ENCODE results near the gene MTARC2. TPM values are rescaled to one million over a fixed set of nuclear protein-coding genes. Genes with fewer than 3 reads are reported as not detected.

Gene MTARC2
- total and polyA plus RNA-seq, 2 donors (not counting 1 experiment from before 2014, with no cell fraction given) = 16.3 to 22.6 TPM

GRCh38 chr1:220705782-220706181 lies 42.3 kb upstream of the MTARC2 start:
- Mint-ChIP-seq H3K9me3 (ENCODE audit: insufficient read depth) (no peaks in the 10 kb centered on the region), H3K4me3 (no peak overlapping the region), H3K27me3 (no peaks in the 10 kb centered on the region), H3K27ac (no peak overlapping the region), H3K4me1 (peaks cover 38% of the 10 kb centered on the region)
- H3K27ac ChIP-seq (ENCODE audit: low read length in 2 of 2) = no peak overlapping the region
- TF ChIP-seq CTCF (IDR thresholded peaks at IDR 0.05) = no peak
- TF ChIP-seq EZH2 (IDR thresholded peaks at IDR 0.05; ENCODE audit: borderline replicate concordance, insufficient read depth, low read depth, low read length, poor library complexity, severe bottlenecking) = no peak
- ChIA-PET POLR2A (no interaction called here), CTCF (no interaction called here)
- 89% methylated on average over 7 of the region's 7 CpGs for WGBS (ENCODE audit: insufficient coverage)
- intact Hi-C loops (cut with micrococcal nuclease) = no loop called here
- ATAC-seq (ENCODE audit: low read depth) (no peak), DNase-seq (no peak)
- no peaks in the 10 kb centered on the region for H4K20me1 ChIP-seq (ENCODE audit: control insufficient read depth, insufficient read depth, low read length, poor library complexity, severe bottlenecking)
- no peak overlapping the region for H2AFZ ChIP-seq (ENCODE audit: insufficient read depth, low read depth, low read length, poor library complexity, severe bottlenecking)
- no peaks in the 10 kb centered on the region for H3K36me3 ChIP-seq (replicated peaks in 1 of 2; ENCODE audit: control extremely low read depth in 1 of 2, control insufficient read depth in 1 of 2, extremely low read depth in 1 of 2, insufficient read depth in 2 of 2, low read length in 1 of 2)
- peaks cover 22 to 32% of the 10 kb centered on the region in 2 donors for H3K4me1 ChIP-seq (ENCODE audit: control insufficient read depth in 2 of 2, insufficient read depth in 2 of 2, low read length in 2 of 2)
- H3K27me3 ChIP-seq (replicated peaks in 1 of 4; ENCODE audit: control extremely low read depth in 1 of 4, control insufficient read depth in 3 of 4, insufficient read depth in 4 of 4, low read length in 3 of 4) = no peaks in the 10 kb centered on the region
- H3K9ac ChIP-seq (ENCODE audit: low read length) = no peak overlapping the region
- H3K79me2 ChIP-seq (ENCODE audit: control insufficient read depth, insufficient read depth, low read length) = no peaks in the 10 kb centered on the region
- no peak overlapping the region for H3K4me2 ChIP-seq (replicated peaks; ENCODE audit: low read depth, low read length, poor library complexity, severe bottlenecking)
- H3K9me3 ChIP-seq (ENCODE audit: control extremely low read depth in 1 of 3, control insufficient read depth in 2 of 3, insufficient read depth in 1 of 3, low read length in 2 of 3) = peaks cover 0 to 9% (median 0%) of the 10 kb centered on the region in 3 donors
- H3K4me3 ChIP-seq (ENCODE audit: control extremely low read depth in 1 of 5, extremely low read depth in 1 of 5, insufficient read depth in 1 of 5, low read depth in 2 of 5, low read length in 4 of 5) = no peak overlapping the region

- CTCF ChIA-PET = no interaction called here
- no peaks in the 10 kb centered on the region for H3K9me3 Mint-ChIP-seq (ENCODE audit: insufficient read depth)
Measured at GRCh38 chr1:220706480-220706879, 41.6 kb upstream of the MTARC2 start.

More at GRCh38 chr1:220706480-220706879, 41.6 kb upstream of the MTARC2 start:
- no peak for DNase-seq
- WGBS (ENCODE audit: insufficient coverage) = 91% methylated on average over 9 of the region's 9 CpGs
- no peak overlapping the region for H3K27ac ChIP-seq (ENCODE audit: low read length in 2 of 2)
- intact Hi-C loops (cut with micrococcal nuclease) = no loop called here
- peaks cover 45% of the 10 kb centered on the region for H3K4me1 Mint-ChIP-seq
- ATAC-seq (ENCODE audit: low read depth) = no peak
- no peak overlapping the region for H3K4me2 ChIP-seq (replicated peaks; ENCODE audit: low read depth, low read length, poor library complexity, severe bottlenecking)
- H3K4me3 Mint-ChIP-seq = no peak overlapping the region
- no peaks in the 10 kb centered on the region for H3K79me2 ChIP-seq (ENCODE audit: control insufficient read depth, insufficient read depth, low read length)
- no peaks in the 10 kb centered on the region for H4K20me1 ChIP-seq (ENCODE audit: control insufficient read depth, insufficient read depth, low read length, poor library complexity, severe bottlenecking)
- TF ChIP-seq CTCF (IDR thresholded peaks at IDR 0.05) (no peak), EZH2 (IDR thresholded peaks at IDR 0.05; ENCODE audit: borderline replicate concordance, insufficient read depth, low read depth, low read length, poor library complexity, severe bottlenecking) (no peak)
- H3K27me3 ChIP-seq (replicated peaks in 1 of 4; ENCODE audit: control extremely low read depth in 1 of 4, control insufficient read depth in 3 of 4, insufficient read depth in 4 of 4, low read length in 3 of 4) = no peaks in the 10 kb centered on the region
- no peaks in the 10 kb centered on the region for H3K27me3 Mint-ChIP-seq
- H3K9me3 ChIP-seq (ENCODE audit: control extremely low read depth in 1 of 3, control insufficient read depth in 2 of 3, insufficient read depth in 1 of 3, low read length in 2 of 3) = peaks cover 0 to 9% (median 0%) of the 10 kb centered on the region in 3 donors
- no peak overlapping the region for H2AFZ ChIP-seq (ENCODE audit: insufficient read depth, low read depth, low read length, poor library complexity, severe bottlenecking)
- H3K4me3 ChIP-seq (ENCODE audit: control extremely low read depth in 1 of 5, extremely low read depth in 1 of 5, insufficient read depth in 1 of 5, low read depth in 2 of 5, low read length in 4 of 5) = no peak overlapping the region
- no peak overlapping the region for H3K27ac Mint-ChIP-seq
- POLR2A ChIA-PET = no interaction called here
- no peak overlapping the region for H3K9ac ChIP-seq (ENCODE audit: low read length)
- H3K36me3 ChIP-seq (replicated peaks in 1 of 2; ENCODE audit: control extremely low read depth in 1 of 2, control insufficient read depth in 1 of 2, extremely low read depth in 1 of 2, insufficient read depth in 2 of 2, low read length in 1 of 2) = no peaks in the 10 kb centered on the region
- peaks cover 29 to 39% of the 10 kb centered on the region in 2 donors for H3K4me1 ChIP-seq (ENCODE audit: control insufficient read depth in 2 of 2, insufficient read depth in 2 of 2, low read length in 2 of 2)

Data from B cell (primary cell).